GM18951 (cell line): ENCODE results near the gene LAMA3.

Source experiments
- POLR2A ChIP-seq: IDR thresholded peaks from 4 replicates; pipeline ENCODE4 v1.6.1; 2011; ENCODE audit warnings: mild to moderate bottlenecking; ENCODE audit not compliant: insufficient read length, insufficient read depth; ENCODE audit errors: extremely low read depth
- in situ Hi-C: fragments of 300-500 bp; cut with MboI; formaldehyde crosslinking; loops from one replicate; pipeline ENCODE4 v1.12.0; 2022; ENCODE audit warnings: low sequenced_read_pairs, mixed read lengths, inconsistent platforms; ENCODE audit not compliant: unreplicated experiment

The LAMA3 gene

GRCh38 chr18:23924813-23925212 lies 235.6 kb downstream of the LAMA3 start:
- in situ Hi-C loops: no loop called here

DNA sequence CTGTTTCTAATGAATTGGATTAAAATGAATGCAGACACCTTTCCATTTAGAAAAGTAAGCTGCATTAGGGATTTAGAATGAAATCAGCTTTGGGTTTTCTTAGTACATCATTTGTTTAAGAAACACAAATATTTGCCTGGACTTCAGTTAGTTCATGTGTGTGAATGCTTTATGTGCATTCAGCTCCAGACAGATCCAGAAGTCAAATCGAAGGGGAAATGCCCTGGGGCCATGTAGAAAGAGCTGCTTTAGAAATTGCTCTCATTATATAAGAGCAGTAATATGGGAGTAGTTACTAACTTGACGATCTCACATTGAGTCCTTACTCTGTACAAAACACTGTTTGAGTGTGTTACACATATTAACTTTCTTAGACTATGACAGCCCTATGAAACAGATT lies 237.3 kb downstream of the LAMA3 start:
- in situ Hi-C loops: no loop called here
- TF ChIP-seq POLR2A: no peak

More at GRCh38 chr18:23924813-23925212, 235.6 kb downstream of the LAMA3 start:
- TF ChIP-seq POLR2A: no peak

DNA sequence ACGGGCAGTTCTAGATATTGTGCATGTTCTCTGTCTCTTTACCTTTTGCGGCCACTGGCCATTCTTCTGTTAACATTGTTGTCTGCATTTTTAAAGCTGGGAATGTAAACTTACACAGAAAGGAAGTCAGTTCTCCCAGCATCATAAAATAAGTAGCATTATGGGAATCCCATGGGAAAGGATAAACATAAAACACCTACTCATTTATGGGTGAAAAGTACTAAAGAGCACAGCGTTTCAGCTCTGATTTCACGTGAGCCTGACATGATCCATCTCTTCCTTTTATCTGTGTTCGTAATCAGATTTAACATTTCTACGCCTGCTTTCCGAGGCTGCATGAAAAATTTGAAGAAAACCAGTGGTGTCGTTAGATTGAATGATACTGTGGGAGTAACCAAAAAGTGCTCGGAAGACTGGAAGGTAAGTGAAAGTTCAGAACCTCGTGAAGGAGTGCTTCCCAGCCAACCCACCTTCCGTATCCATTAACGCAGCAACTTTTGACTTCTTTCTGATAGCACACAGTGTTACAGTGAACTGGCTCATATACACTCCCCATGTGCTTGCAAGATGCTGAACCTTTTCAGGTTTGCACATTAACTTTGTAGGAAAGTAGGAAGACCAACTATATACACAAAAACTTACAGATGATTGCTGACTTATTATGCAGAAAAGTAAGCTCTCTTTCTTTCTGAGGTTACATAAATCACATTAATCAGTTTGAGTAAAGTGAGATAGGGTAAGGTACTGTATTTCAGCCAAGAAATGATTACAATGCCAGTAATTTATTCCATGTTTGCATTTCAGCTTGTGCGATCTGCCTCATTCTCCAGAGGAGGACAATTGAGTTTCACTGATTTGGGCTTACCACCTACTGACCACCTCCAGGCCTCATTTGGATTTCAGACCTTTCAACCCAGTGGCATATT lies 238.8 kb downstream of the LAMA3 start:
- in situ Hi-C loops: no loop called here
- TF ChIP-seq POLR2A: no peak

GRCh38 chr18:23929362-23929930 lies 240.2 kb downstream of the LAMA3 start:
- in situ Hi-C loops: no loop called here
- no peak for TF ChIP-seq POLR2A

DNA sequence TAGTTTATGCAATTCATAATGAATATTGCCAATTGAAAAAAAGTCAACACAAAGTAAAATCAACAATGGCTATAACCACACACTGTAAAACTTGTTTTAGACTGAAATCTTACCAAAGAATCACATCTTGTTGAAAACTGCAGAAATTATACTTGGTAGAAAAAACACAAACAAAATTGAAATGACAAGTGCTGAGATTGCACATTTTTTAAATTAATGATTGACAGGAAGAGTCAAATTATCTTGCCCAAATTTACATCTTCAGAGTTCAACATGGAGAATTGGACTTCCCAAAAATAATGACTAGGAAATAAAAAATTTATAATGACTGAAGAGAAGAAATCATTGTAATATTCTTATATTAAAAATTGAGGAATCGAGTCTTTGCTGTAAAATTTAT lies 240.7 kb downstream of the LAMA3 start:
- in situ Hi-C loops: no loop called here
- TF ChIP-seq POLR2A: no peak

DNA sequence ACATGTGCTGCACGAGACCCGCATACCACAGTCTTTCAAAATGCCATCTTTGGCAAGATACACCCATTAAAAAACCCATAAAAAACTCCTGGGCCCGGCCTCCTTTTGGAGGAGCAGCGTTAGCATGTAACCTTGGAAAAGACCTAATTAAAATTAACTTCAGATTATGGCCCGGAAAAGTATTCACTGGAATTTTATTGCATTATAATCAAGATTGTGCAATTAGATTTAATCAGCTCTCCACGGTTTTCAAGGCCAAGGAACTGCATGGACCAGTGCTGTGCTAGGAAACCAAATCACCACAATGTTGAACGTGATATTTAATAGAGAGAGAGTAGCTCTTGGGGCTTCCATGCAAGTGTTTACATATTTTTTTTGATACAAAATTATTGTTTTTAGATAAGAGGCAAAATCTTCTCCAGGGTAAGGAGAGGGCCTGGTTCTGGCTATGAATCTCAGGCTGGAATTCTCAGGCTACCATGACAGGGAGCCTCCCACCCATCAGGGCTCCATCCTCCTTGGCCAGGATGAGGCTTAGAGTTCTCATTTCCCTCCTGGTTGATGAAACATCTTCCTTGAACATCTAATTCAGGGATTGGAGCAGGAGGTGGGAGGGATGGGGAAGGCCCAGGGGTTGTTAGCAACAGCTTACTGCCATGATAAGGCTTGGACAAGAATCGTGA lies 243.3 kb downstream of the LAMA3 start:
- no peak for TF ChIP-seq POLR2A
- in situ Hi-C loops: no loop called here

- in situ Hi-C loops: no loop called here
- no peak for TF ChIP-seq POLR2A
Measured at GRCh38 chr18:23933407-23933806, 244.2 kb downstream of the LAMA3 start.

DNA sequence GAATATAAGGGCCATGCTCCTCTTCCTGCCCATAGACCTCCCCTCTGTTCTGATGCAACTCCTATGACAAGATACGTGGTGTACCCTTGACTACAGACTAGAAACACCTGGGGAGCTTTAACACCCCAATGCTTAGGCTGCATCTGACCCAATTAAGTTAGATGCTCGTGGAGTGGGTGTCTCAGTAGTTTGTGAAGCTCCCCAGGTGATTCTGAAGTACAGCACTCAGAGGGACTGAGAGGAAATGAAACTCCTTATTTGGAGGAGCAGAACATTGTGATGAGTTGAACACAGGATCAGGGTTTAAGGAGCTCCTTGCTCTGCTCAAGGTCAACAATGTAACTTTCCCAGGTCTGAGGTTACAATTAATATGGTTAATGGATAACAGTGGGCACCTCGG lies 245.0 kb downstream of the LAMA3 start:
- in situ Hi-C loops: no loop called here
- TF ChIP-seq POLR2A: no peak

- in situ Hi-C loops: no loop called here
- TF ChIP-seq POLR2A: no peak
Measured at GRCh38 chr18:23934863-23935262, 245.6 kb downstream of the LAMA3 start.

GRCh38 chr18:23935804-23936203 lies 246.6 kb downstream of the LAMA3 start:
- no peak for TF ChIP-seq POLR2A
- in situ Hi-C loops: no loop called here

- in situ Hi-C loops: no loop called here
- no peak for TF ChIP-seq POLR2A
Measured at GRCh38 chr18:23936381-23936958, 247.2 kb downstream of the LAMA3 start.

- TF ChIP-seq POLR2A: no peak
- in situ Hi-C loops: no loop called here
Measured at GRCh38 chr18:23938043-23938756, 248.9 kb downstream of the LAMA3 start.
